Muscle layer of duodenum (tissue), 2 donors: ENCODE data around the gene PDZRN4.

Experiments
- H3K27ac ChIP-seq: one replicate; pipeline ENCODE4 v1.7.0; 2013; ENCODE audit warnings: mild to moderate bottlenecking, low read length
- H3K27me3 ChIP-seq: one replicate; pipeline ENCODE4 v1.7.0; 2013; ENCODE audit warnings: low read depth, mild to moderate bottlenecking, control low read depth, low read length
- H3K36me3 ChIP-seq, 2 donors: one replicate each; pipeline ENCODE4 v1.7.0; 2013; ENCODE audit warnings: low read length in 2 of 2, control low read depth in 1 of 2, mild to moderate bottlenecking in 1 of 2; ENCODE audit not compliant: insufficient read depth in 2 of 2, control insufficient read depth in 1 of 2
- H3K4me1 ChIP-seq, 2 donors: one replicate each; pipeline ENCODE4 v1.7.0; 2013; ENCODE audit warnings: low read length in 2 of 2, mild to moderate bottlenecking in 2 of 2, control low read depth in 1 of 2, moderate library complexity in 1 of 2; ENCODE audit not compliant: insufficient read depth in 2 of 2, control insufficient read depth in 1 of 2
- H3K4me3 ChIP-seq, 2 donors: one replicate each; pipeline ENCODE4 v1.7.0; 2013; ENCODE audit warnings: low read length in 2 of 2, low read depth in 1 of 2, mild to moderate bottlenecking in 1 of 2
- H3K9me3 ChIP-seq, 2 donors: one replicate each; pipeline ENCODE4 v1.7.0; 2013; ENCODE audit warnings: low read length in 2 of 2, control low read depth in 1 of 2, mild to moderate bottlenecking in 1 of 2; ENCODE audit not compliant: control insufficient read depth in 1 of 2
- donor health status: healthy.

The PDZRN4 gene

GRCh38 chr12:41514021-41514777 lies 326.1 kb downstream of the PDZRN4 start:
- no peak overlapping the region for H3K27ac ChIP-seq
- peaks cover 3 to 4% of the 10 kb centered on the region in 2 donors for H3K4me1 ChIP-seq

GRCh38 chr12:41514907-41515306 lies 326.8 kb downstream of the PDZRN4 start:
- peaks cover 3 to 4% of the 10 kb centered on the region in 2 donors for H3K4me1 ChIP-seq
- H3K27ac ChIP-seq, result no peak overlapping the region
- no peaks in the 10 kb centered on the region for H3K27me3 ChIP-seq
- no peaks in the 10 kb centered on the region for H3K36me3 ChIP-seq
- H3K9me3 ChIP-seq, result no peaks in the 10 kb centered on the region
- no peak overlapping the region for H3K4me3 ChIP-seq

More at GRCh38 chr12:41514021-41514777, 326.1 kb downstream of the PDZRN4 start:
- Histone ChIP-seq H3K36me3 (no peaks in the 10 kb centered on the region), H3K9me3 (no peaks in the 10 kb centered on the region), H3K27me3 (no peaks in the 10 kb centered on the region), H3K4me3 (no peak overlapping the region)

GRCh38 chr12:41515953-41516352 lies 327.8 kb downstream of the PDZRN4 start:
- Histone ChIP-seq H3K27ac (no peak overlapping the region), H3K36me3 (no peaks in the 10 kb centered on the region), H3K27me3 (no peaks in the 10 kb centered on the region), H3K9me3 (no peaks in the 10 kb centered on the region), H3K4me1 (peaks cover 4 to 6% of the 10 kb centered on the region in 2 donors), H3K4me3 (no peak overlapping the region)

- H3K4me1 ChIP-seq, result peaks cover 10 to 13% of the 10 kb centered on the region in 2 donors
- no peaks in the 10 kb centered on the region for H3K9me3 ChIP-seq
- H3K36me3 ChIP-seq, result no peaks in the 10 kb centered on the region
- H3K27me3 ChIP-seq, result no peaks in the 10 kb centered on the region
- no peak overlapping the region for H3K27ac ChIP-seq
- H3K4me3 ChIP-seq, result no peak overlapping the region
Measured at GRCh38 chr12:41520869-41521268, 332.7 kb downstream of the PDZRN4 start.

GRCh38 chr12:41521872-41522379 lies 333.8 kb downstream of the PDZRN4 start:
- no peaks in the 10 kb centered on the region for H3K27me3 ChIP-seq
- no peaks in the 10 kb centered on the region for H3K9me3 ChIP-seq
- H3K27ac ChIP-seq, result peak overlapping the region; percentile 22
- H3K4me3 ChIP-seq, result peak overlapping the region; percentile 21 to 43
- H3K36me3 ChIP-seq, result no peaks in the 10 kb centered on the region
- peaks cover 10 to 13% of the 10 kb centered on the region in 2 donors for H3K4me1 ChIP-seq

GRCh38 chr12:41527062-41527461 lies 338.9 kb downstream of the PDZRN4 start:
- Histone ChIP-seq H3K9me3 (no peaks in the 10 kb centered on the region), H3K27ac (no peak overlapping the region), H3K27me3 (no peaks in the 10 kb centered on the region), H3K4me3 (no peak overlapping the region), H3K4me1 (peaks cover 4 to 6% of the 10 kb centered on the region in 2 donors), H3K36me3 (no peaks in the 10 kb centered on the region)

GRCh38 chr12:41527534-41528116 lies 339.5 kb downstream of the PDZRN4 start:
- H3K4me1 ChIP-seq, result peaks cover under 1 to 4% of the 10 kb centered on the region in 2 donors
- H3K36me3 ChIP-seq, result no peaks in the 10 kb centered on the region
- no peaks in the 10 kb centered on the region for H3K27me3 ChIP-seq
- H3K27ac ChIP-seq, result no peak overlapping the region
- no peak overlapping the region for H3K4me3 ChIP-seq
- no peaks in the 10 kb centered on the region for H3K9me3 ChIP-seq

- Histone ChIP-seq H3K27me3 (no peaks in the 10 kb centered on the region), H3K4me3 (no peak overlapping the region), H3K27ac (no peak overlapping the region)
Measured at GRCh38 chr12:41528874-41529273, 340.8 kb downstream of the PDZRN4 start.

GRCh38 chr12:41530441-41530840 lies 342.3 kb downstream of the PDZRN4 start:
- no peaks in the 10 kb centered on the region for H3K36me3 ChIP-seq
- H3K9me3 ChIP-seq, result no peaks in the 10 kb centered on the region
- no peak overlapping the region for H3K27ac ChIP-seq
- no peak overlapping the region for H3K4me3 ChIP-seq
- H3K4me1 ChIP-seq, result peaks cover 0 to 4% of the 10 kb centered on the region in 2 donors
- no peaks in the 10 kb centered on the region for H3K27me3 ChIP-seq

More at GRCh38 chr12:41528874-41529273, 340.8 kb downstream of the PDZRN4 start:
- Histone ChIP-seq H3K9me3 (no peaks in the 10 kb centered on the region), H3K4me1 (peaks cover 0 to 4% of the 10 kb centered on the region in 2 donors), H3K36me3 (no peaks in the 10 kb centered on the region)

GRCh38 chr12:41531147-41531829 lies 343.2 kb downstream of the PDZRN4 start:
- H3K4me1 ChIP-seq, result peaks cover 0 to 4% of the 10 kb centered on the region in 2 donors
- no peaks in the 10 kb centered on the region for H3K27me3 ChIP-seq
- H3K4me3 ChIP-seq, result no peak overlapping the region
- no peak overlapping the region for H3K27ac ChIP-seq
- H3K36me3 ChIP-seq, result no peaks in the 10 kb centered on the region
- no peaks in the 10 kb centered on the region for H3K9me3 ChIP-seq

- H3K9me3 ChIP-seq, result no peaks in the 10 kb centered on the region
- H3K4me1 ChIP-seq, result peaks cover 0 to 4% of the 10 kb centered on the region in 2 donors
- no peak overlapping the region for H3K4me3 ChIP-seq
- H3K27me3 ChIP-seq, result no peaks in the 10 kb centered on the region
- no peak overlapping the region for H3K27ac ChIP-seq
- H3K36me3 ChIP-seq, result no peaks in the 10 kb centered on the region
Measured at GRCh38 chr12:41532072-41532471, 344.0 kb downstream of the PDZRN4 start.
